Cerebellar nuclear complex (tissue), 1 donor: ENCODE data around the gene PPP2R5E.
"Not testable (repeated sequence)": the region's sequence is repeated elsewhere in the genome, so short reads cannot be mapped to it uniquely, and the experiment has no call there.

Source experiments
- DNase-seq, 2 experiments: peaks; one replicate each; lab custom pipeline; 2025; lab: John Stamatoyannopoulos, UW

Gene PPP2R5E

GRCh38 chr14:63378444-63378843 is 164.7 kb downstream of the PPP2R5E start:
- no peak for DNase-seq

- no peak for DNase-seq
Measured at GRCh38 chr14:63375769-63376168, 167.4 kb downstream of the PPP2R5E start.

- DNase-seq: not testable (repeated sequence)
Measured at GRCh38 chr14:63371613-63372012, 171.6 kb downstream of the PPP2R5E start.

- DNase-seq: no peak
Measured at GRCh38 chr14:63371033-63371432, 172.1 kb downstream of the PPP2R5E start.

DNA sequence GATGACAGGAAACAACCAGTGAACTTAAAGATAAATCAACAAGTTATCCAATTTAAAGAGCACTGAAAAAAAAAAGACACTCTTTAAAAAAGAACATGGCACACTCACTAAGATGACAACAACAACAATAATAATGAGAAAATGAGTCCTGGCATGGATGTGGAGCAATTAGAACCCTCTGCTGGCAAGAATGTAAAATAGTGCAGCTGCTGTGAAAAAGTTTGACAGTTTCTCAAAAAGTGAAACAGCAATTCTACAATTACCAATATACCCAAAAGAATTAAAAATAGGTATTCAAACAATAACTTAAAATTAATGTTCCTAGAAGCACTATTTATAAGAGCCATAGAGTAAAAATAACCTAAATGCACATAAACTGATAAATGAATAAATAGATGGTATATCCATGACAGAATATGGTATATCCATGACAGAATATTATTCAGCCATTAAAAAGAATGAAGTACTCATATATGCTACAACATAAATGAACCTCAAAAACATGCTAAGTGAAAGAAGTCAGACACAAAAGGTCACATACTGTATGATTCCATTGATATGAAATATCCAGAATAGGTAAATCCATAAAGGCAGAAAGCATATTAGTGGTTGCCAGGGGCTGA is 175.3 kb downstream of the PPP2R5E start:
- DNase-seq: no peak

- DNase-seq: no peak
Measured at GRCh38 chr14:63362389-63362819, 180.8 kb downstream of the PPP2R5E start.

- no peak for DNase-seq
Measured at GRCh38 chr14:63361790-63362189, 181.4 kb downstream of the PPP2R5E start.

DNA sequence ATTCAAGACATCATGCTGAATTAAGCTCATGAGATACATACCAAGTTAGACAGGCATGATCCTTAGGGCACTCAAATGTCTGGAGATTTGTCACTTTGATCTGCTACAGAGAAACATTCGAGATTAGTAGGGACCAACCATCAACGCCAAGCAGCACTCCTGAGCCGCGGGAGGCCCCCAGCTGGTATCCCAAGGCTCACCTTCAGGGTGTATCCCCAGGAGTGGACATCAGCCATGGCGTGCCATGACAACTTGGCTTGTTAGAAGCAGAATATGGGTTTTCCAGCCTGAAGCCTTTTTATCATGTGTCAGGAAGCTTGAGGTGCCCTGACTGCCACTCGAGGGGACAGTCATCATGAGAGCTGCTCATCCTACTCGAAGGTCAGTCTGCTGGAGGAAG is 185.3 kb downstream of the PPP2R5E start:
- no peak for DNase-seq

DNA sequence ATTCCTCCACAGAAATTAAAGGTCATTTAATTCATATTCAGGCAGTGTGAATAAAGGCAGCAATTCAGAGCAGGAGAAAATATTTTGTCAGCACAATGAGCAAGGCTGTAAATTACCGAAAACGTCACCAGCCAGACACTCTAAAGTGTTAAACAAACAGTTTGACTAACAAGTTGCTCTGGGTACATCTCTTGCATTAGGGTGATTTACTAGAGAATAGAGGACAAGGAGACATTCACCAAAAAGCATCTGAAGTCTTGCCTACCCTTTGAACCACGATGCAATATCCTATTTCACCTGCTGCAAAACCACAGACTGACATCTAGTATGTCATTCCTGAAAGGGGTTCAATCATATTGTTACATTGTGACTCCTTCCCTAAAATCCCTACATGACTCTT is 197.4 kb downstream of the PPP2R5E start:
- no peak for DNase-seq

DNA sequence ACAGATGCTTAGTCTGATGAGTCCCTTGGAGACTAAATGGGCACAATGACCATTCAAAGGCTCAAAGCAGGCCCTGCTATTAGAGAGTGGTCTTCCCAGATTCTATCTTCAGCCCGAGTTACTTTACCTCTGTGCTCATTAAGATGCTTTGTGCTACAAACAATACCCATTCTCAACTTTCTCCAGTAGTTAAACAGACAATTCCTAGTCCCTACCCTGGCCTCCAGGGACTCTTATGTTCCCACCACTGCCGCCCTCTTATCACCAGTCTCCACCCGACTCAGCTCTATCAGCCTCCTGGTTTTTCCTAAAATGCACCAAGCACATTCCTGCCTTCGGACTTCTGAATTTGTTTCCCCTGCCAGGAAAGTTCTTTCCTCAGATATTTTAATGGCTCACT is 198.8 kb downstream of the PPP2R5E start:
- no peak for DNase-seq

- no peak for DNase-seq
Measured at GRCh38 chr14:63343878-63344277, 199.3 kb downstream of the PPP2R5E start.

- DNase-seq: no peak
Measured at GRCh38 chr14:63342371-63342770, 200.8 kb downstream of the PPP2R5E start.

GRCh38 chr14:63328787-63329737 is 214.1 kb downstream of the PPP2R5E start:
- DNase-seq: no peak

DNA sequence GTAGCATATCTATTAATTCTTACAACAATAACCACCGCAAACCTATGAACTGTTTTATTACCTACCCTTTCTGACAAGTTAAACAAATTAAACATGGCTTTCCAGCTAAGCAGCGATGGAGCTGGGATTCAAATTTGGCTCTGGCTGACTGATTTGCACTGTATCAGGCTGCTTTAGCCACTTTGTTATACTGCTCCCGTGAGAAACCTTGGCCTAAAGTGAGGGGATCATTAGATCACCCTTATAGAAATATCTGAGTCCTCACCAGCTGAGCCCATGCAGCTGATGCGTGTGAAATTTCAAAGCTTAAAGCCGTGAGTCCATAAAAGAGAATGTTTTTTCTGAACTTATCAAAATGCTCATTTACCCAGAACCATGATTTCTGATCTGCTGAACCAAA is 216.3 kb downstream of the PPP2R5E start:
- DNase-seq: no peak

GRCh38 chr14:63322897-63323573 is 220.1 kb downstream of the PPP2R5E start:
- no peak for DNase-seq

DNA sequence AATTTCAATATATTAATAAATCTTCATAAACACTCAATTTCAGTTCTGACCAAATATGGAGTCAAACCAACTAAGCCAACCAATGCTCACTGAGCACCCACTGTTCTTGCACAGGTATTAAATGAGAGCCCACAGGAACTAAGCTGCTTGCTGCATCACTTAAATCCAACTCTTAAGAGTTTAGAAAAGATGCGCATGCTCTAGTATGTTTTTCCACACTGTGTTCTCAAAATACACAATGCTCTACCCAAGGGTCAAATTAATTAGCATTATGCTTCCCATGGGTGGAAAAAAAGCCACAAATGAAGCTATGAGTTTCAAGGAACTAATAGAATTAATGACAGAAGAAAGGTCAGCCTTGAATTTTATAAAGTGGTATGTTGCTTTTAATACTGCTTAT is 220.7 kb downstream of the PPP2R5E start:
- no peak for DNase-seq
